Panc1 (cell line): ENCODE data around the gene MED25. TPM values are rescaled to one million over a fixed set of nuclear protein-coding genes. Genes with fewer than 3 reads are reported as not detected.

Source experiments
- ATAC-seq: fragments of 200-7000 bp; cut with Tn5 transposase; 2 replicates; pipeline ENCODE4 v1.9.1; 2020; ENCODE audit warnings: mild to moderate bottlenecking, moderate library complexity
- BruUV-seq: library from RNA; stranded (reverse); fragments of 400-500 nt; replicated peaks from 2 replicates; lab custom pipeline; 2021; lab: Mats Ljungman, UMichigan
- CTCF ChIA-PET: fragments of 300-600 bp; sonication (Branson Sonifier 250); formaldehyde crosslinking; loops from one replicate; lab custom pipeline; 2022; ENCODE audit warnings: antibody characterized with exemption; lab: Charles Lee
- POLR2A ChIA-PET: fragments of 300-600 bp; sonication (Branson Sonifier 250); formaldehyde crosslinking; loops from one replicate; lab custom pipeline; 2022; ENCODE audit warnings: antibody characterized with exemption; lab: Charles Lee
- DNase-seq: peaks from one replicate; pipeline ENCODE4 v3.0.0-alpha.2; 2010; ENCODE audit warnings: low read depth, low spot score
- H3K27ac ChIP-seq: 2 replicates; pipeline ENCODE4 v1.5.1; 2011; ENCODE audit warnings: mild to moderate bottlenecking, low read length, inconsistent platforms
- H3K27me3 ChIP-seq: fragments of 200-500 bp; sonication (Bioruptor generic); 2 replicates; pipeline ENCODE4 v1.6.0; 2014; ENCODE audit warnings: low read length, inconsistent platforms; ENCODE audit not compliant: control insufficient read depth, insufficient read depth
- H3K36me3 ChIP-seq: fragments of 200-500 bp; sonication (Bioruptor generic); 2 replicates; pipeline ENCODE4 v1.5.1; 2014; ENCODE audit warnings: inconsistent platforms, mild to moderate bottlenecking, low read length, moderate library complexity; ENCODE audit not compliant: control insufficient read depth, insufficient read depth
- H3K4me1 ChIP-seq: 2 replicates; pipeline ENCODE4 v1.5.1; 2011; ENCODE audit warnings: inconsistent platforms, mild to moderate bottlenecking, low read length, moderate library complexity; ENCODE audit not compliant: control insufficient read depth, insufficient read depth
- H3K4me3 ChIP-seq, 2 experiments: 2 replicates each; pipeline ENCODE4 v1.5.1; 2011 to 2012; ENCODE audit warnings: low read depth in 2 of 2, low read length in 2 of 2, mild to moderate bottlenecking in 2 of 2, inconsistent platforms in 1 of 2, moderate library complexity in 1 of 2
- H3K9me3 ChIP-seq: fragments of 200-500 bp; sonication (Bioruptor generic); 2 replicates; pipeline ENCODE4 v1.5.1; 2014; ENCODE audit warnings: low read depth, mild to moderate bottlenecking, inconsistent platforms, low read length, moderate library complexity; ENCODE audit not compliant: control insufficient read depth, insufficient read depth
- CTCF ChIP-seq: fragments of 450-650 bp; IDR thresholded peaks from 2 replicates; pipeline ENCODE4 v1.5.1; 2017; ENCODE audit warnings: mild to moderate bottlenecking
- POLR2AphosphoS5 ChIP-seq: IDR thresholded peaks from 2 replicates; pipeline ENCODE4 v1.6.1; 2012; ENCODE audit warnings: mild to moderate bottlenecking, low read depth, low read length, moderate library complexity
- REST ChIP-seq, 2 experiments: IDR thresholded peaks; 2 replicates each; pipeline ENCODE4 v1.6.1; 2011 to 2012; ENCODE audit warnings: low read depth in 2 of 2, control low read depth in 1 of 2, low read length in 1 of 2, mild to moderate bottlenecking in 1 of 2, moderate library complexity in 1 of 2; ENCODE audit not compliant: insufficient read depth in 1 of 2
- SIN3A ChIP-seq: IDR thresholded peaks from 2 replicates; pipeline ENCODE4 v1.6.1; 2012; ENCODE audit warnings: low read depth, mild to moderate bottlenecking, low read length, moderate library complexity, borderline replicate concordance; ENCODE audit not compliant: insufficient read depth
- TCF7L2 ChIP-seq: IDR thresholded peaks from 2 replicates; pipeline ENCODE4 v1.6.1; 2011; ENCODE audit warnings: mild to moderate bottlenecking, low read depth, low read length, inconsistent platforms
- in situ Hi-C: cut with HindIII; loops from 2 replicates; pipeline ENCODE4 v1.10.0; 2016; ENCODE audit warnings: low sequenced_read_pairs, low pct_unique_long_range_greater_than_20kb
- intact Hi-C: fragments of 100-400 bp; cut with micrococcal nuclease; formaldehyde crosslinking; loops from one replicate; pipeline ENCODE4 v1.10.0; 2022; ENCODE audit not compliant: unreplicated experiment
- total RNA-seq: library from RNA; stranded (reverse); gene quantifications from one replicate; pipeline ENCODE4 v1.2.1, GENCODE V29; 2021; ENCODE audit not compliant: unreplicated experiment

MED25 gene
- total RNA-seq, 1 experiment from 2014 or later = 52.4 TPM

DNA sequence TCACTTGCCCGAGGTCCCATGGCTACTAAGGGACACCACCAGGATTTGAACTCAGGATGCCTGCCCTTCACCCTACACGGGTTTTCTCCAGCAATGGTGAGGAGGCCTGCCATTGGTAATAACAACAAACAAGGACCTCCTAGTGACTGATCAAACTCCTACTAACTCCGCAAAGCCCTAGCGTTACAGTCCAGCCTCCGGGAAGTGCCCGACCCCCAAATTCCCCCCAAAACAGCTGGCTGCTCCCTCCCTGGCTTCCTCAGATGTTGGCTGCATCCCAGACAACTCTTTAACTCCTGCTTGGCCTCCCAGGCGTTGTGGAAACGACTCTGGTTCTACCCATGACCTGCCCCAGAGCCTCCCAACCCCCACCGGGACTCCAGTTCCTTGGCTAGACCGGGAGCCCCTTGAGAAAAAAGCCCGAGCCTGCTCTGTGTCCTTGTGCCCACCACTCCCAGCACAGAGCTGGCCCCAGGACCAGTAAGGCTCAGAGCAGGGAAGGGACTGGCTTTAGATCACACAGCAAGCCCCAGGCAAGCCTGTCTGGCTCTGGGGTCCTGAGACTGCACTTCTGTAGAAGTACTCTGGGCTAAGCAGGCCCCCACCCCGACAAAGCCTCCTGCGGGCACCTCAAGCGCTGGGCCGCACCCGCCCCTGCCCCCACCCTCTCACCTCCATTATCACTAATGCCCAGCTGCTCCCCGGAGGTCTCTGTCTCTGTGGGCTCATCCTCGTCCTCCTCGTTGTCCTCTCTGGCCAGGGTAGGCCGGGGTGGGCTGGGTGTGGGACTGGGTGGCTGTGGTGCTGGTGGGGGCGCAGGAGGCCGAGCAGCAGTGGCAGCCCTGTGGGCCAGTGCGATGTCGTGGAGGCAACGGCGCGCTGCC is 54.4 kb downstream of the MED25 start:
- peaks cover 25% of the 10 kb centered on the region for H3K4me1 ChIP-seq
- CTCF ChIA-PET = no interaction called here
- BruUV-seq = no TSS peak
- peaks cover 5% of the 10 kb centered on the region; the same call in 1 of the 2 replicates for H3K36me3 ChIP-seq
- no peak for DNase-seq
- in situ Hi-C loops (no loop called here), intact Hi-C loops (no loop called here)
- H3K27me3 ChIP-seq = no peaks in the 10 kb centered on the region
- H3K4me3 ChIP-seq = no peak overlapping the region
- no peaks in the 10 kb centered on the region for H3K9me3 ChIP-seq
- POLR2A ChIA-PET = no interaction called here
- H3K27ac ChIP-seq = peak overlapping the region; percentile 40
- ATAC-seq = no peak
- no peak for TF ChIP-seq SIN3A
- TF ChIP-seq REST (IDR thresholded peaks at IDR 0.05; ENCODE audit: insufficient read depth in 1 of 2, low read depth in 2 of 2, low read length in 1 of 2) = no peak
- TF ChIP-seq TCF7L2 = no peak

DNA sequence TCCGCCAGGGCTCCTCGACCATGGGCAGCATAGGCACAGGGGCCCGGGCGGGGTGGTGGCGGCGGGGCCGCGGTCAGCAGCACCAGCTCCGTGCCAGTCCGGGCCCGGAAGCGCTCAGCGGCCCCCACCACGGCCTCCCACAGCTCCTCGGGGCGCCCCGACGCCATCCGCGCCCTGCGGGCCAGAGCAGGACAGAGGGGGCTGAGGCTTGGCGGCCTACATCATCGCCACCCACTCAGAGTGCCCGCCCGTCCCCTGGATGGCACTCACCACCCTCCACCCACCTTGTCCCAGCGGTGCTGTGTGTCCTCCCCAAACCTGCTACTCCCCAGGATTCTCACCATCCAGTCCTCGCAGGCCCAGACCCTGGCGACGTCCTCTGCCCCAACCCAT is 55.0 kb downstream of the MED25 start:
- peaks cover 25% of the 10 kb centered on the region for H3K4me1 ChIP-seq
- in situ Hi-C loops (no loop called here), intact Hi-C loops (no loop called here)
- H3K9me3 ChIP-seq = no peaks in the 10 kb centered on the region
- H3K27me3 ChIP-seq = no peaks in the 10 kb centered on the region
- ChIA-PET POLR2A (no interaction called here), CTCF (no interaction called here)
- DNase-seq (no peak), ATAC-seq (no peak)
- H3K4me3 ChIP-seq = no peak overlapping the region
- H3K36me3 ChIP-seq = peaks cover 5% of the 10 kb centered on the region; the same call in 1 of the 2 replicates
- no TSS peak for BruUV-seq
- TF ChIP-seq REST (IDR thresholded peaks at IDR 0.05; ENCODE audit: insufficient read depth in 1 of 2, low read depth in 2 of 2, low read length in 1 of 2) (no peak), SIN3A (no peak), POLR2AphosphoS5 (no peak), CTCF (no peak), TCF7L2 (no peak)
- H3K27ac ChIP-seq = no peak overlapping the region
